GM21529 (cell line): ENCODE measurements around the gene CNTLN.
"Not testable (repeated sequence)": the region's sequence is repeated elsewhere in the genome, so short reads cannot be mapped to it uniquely, and the experiment has no call there.

Source experiments
- ATAC-seq: cut with Tn5 transposase; IDR thresholded peaks from one replicate; pipeline ENCODE4 v1.9.1; 2021; ENCODE audit not compliant: unreplicated experiment

The CNTLN gene

DNA sequence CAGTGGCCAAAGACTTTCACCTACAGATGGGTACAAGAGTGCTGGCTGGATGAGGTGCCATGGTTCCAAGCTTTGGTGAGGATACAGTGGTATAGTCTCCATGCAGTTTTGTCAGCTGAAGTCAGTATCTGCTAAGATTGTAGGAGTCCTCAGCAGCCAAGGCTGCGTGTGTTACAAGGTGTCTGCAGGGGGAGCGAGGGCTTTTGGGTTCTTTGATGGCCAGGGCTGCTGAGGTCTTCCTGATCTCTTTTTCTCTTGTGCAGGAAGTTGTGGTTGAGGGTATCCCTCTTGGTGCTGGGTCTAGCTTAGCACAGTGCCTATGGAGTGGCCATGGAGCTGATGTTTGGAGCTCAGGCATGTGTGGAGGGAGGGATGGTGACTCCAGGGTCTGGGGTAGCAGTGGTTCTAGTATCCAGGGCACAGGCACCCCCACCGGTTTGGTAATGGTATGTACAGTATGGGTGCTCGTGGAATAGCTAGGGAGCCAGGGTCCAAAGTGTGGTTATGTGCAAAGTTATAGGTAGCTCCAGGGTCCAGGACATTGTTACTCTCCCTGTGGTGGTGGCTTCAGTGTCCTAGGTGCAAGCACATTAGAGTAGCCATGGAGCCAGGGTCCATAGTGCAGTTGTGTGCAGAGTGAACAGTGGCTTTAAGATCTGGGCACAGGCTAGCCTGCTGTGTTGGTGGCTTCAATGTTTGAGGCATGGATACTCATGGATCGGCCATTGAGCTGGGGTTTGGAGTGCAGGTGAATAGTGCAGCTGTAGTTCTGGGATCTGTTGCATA lies 36.7 kb downstream of the CNTLN start:
- no peak for ATAC-seq

DNA sequence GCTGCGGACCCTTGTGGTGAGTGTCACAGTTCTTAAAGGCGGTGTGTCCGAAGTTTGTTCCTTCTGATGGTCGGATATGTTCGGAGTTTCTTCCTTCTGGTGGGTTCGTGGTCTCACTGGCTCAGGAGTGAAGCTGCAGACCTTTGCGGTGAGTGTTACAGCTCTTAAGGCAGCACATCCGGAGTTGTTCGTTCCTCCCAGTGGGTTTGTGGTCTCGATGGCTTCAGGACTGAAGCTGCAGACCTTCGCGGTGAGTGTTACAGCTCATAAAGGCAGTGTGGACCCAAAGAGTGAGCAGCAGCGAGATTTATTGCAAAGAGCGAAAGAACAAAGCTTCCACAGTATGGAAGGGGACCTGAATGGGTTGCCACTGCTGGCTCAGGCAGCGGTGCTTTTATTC lies 42.7 kb downstream of the CNTLN start:
- ATAC-seq = not testable (repeated sequence)

DNA sequence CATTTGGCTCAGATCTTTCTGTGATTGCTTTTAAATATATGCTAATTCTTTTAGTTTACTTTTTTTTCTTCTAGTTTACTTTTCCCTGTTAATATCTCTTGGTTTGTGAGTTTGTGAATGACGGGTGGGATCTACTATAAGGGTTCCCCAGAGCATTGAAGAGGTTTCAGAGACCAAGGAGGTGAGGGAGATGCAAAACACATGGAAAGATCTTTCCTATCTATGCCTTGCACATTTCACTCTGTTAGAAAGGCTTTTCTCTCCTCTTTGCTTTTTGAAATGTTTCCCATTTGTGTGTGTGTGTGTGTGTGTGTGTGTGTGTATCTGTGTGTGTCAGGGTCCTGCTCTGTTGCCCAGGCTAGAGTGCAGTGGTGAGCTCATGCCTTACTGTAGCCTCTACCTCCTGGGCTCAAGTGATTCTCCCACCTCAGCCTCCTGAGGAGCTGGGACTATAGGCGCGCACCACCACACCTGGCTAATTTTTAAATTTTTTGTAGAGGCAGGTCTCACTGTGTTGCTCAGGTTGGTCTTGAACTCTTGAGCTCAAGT lies 50.7 kb downstream of the CNTLN start:
- ATAC-seq = no peak

DNA sequence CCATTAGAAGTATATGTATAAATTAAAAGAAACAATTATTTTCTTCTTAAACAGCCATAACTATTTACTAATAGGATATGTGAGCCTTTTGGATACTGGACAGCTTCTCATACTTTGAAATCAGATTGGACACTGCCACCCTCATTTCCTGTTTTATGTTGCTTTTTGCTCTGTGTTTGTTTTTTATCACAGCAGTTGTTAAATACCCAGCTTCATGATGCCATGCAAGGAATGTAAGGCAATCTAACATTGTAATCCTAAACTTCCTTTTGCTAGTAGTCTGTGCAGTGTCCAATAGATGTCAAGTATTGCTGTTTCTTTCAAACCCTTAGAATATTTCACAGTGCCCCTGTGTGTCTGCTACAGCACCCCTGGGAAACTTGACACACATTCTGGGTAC lies 56.2 kb downstream of the CNTLN start:
- ATAC-seq = no peak

DNA sequence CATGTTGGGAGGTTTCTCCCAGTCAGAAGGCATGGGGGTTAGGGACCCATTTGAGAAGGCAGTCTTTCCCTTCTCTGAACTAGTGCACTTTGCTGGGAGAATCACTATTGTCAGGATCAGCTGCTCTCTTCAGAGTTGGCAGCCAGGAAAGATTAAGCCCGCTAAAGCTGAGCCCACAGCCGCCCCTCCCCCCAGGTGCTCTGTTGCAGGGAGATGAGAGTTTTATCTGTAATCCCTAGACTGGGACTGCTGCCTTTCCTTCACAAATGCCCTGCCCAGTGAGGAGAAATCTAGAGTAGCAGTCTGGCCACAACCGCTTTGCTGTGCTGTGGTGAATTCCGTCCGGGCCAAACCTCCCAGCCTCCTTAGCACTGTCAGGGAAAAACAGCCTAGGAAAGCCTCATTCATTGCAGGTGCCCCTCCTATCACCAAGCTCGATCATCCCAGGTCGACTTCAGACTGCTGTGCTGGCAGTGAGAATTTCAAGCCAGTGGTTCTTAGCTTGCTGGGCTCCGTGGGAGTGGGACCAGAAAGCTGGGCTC lies 69.8 kb downstream of the CNTLN start:
- ATAC-seq = no peak

DNA sequence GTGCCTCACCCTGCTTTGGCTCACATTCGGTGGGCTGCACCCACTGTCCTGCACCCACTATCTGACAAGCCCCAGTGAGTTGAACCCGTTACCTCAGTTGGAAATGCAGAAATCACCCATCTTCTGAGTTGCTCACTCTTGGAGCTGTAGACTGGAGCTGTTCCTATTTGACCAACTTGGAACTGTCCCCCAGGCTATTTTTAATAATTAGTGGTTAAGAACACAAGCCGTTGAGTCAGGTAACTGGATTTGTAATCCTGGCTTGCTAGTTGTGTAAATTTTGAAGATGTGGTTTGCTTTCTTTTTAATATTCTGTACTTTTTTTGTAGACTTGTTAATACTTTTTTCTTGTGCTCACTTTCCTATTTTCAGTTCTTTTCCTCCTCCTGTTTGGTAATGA lies 81.2 kb downstream of the CNTLN start:
- no peak for ATAC-seq

DNA sequence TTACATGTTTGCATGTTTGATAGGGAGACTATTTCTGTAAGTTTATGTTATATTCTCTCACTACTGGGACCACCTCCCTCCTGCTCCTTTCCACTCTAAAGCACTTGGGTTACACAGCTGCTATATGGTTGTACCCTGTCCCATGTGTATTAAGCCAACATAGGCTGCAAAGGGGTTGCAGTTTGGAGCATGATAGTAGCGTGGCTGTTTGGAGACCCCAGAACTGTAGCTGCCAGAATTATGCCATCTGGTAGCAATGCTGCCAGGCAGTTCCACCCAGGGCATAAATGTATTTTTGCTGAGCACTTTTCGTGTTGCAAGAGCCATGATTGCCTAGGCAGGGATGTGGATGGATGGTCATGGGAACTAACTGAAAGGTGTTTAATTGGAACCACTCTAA lies 81.8 kb downstream of the CNTLN start:
- ATAC-seq = no peak

DNA sequence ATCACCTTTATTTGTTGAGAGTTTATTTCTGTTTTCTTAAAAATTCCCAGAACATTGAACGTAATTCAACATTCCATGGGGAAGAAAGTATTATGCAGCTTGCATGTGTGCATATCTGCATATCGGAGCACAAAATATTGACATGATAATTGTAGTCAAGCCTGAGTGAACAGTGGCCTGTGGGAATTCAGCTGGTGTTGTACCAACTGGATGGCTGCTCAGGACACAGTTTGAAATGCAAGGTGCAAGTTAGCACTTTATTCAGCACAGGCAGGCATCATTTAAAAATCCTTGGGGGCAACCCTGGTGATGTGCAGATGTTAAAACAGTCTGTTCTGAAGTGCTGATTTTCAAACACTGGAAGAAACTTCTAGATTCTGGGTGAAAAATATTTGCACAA lies 82.4 kb downstream of the CNTLN start:
- no peak for ATAC-seq

DNA sequence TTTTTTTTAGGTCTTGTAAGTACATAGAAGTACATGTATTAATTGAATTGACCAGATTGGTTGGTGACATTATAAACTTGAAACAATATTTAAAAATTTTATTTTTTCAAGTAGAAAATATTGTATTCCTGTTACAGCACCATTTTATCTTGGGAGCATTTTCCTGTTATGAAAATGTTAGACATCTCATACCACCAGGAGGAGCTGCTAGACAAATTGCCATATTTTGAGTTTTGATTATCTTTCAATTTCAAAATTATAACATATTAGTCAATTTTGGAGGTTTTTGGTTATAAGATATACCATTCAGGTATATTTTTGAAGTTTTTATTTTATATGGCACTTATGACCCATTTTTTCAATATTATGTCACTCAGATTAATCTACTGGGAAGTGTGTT lies 84.4 kb downstream of the CNTLN start:
- no peak for ATAC-seq

DNA sequence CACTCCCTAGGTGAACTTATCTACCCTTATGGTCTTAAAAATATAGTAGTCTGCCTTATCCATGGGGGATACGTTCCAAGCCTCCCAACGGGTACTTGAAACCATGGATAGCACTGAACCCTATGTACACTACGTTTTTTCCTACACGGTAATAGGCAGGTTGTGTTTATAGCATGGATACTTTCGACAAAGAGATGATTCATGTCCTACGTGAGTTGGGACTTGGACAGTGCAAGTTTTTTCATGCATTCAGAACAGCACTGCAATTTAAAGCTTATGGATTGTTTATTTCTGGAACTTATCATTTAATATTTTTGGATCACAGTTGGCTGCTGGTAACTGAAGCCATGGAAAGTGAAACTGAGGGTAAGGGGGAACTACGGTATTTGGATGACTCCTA lies 88.1 kb downstream of the CNTLN start:
- no peak for ATAC-seq

DNA sequence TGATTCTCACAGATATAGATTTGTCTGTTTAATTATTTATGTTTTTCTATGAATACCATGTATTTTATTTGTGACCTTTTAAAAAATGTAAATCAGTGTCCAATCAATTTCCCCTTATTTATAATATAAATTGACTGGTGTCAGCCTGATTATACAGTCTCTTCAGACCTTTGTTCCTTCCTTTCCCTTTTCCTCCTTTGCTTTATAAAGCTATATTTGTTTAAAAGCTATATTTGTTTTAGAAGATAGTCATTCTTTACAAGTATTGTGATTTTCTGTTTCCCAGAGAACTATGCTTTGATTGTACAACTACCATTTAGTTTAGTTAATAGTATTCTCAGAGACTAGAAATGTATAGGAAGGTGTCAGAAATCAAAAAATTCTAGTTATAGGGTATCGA lies 90.6 kb downstream of the CNTLN start:
- ATAC-seq = no peak

DNA sequence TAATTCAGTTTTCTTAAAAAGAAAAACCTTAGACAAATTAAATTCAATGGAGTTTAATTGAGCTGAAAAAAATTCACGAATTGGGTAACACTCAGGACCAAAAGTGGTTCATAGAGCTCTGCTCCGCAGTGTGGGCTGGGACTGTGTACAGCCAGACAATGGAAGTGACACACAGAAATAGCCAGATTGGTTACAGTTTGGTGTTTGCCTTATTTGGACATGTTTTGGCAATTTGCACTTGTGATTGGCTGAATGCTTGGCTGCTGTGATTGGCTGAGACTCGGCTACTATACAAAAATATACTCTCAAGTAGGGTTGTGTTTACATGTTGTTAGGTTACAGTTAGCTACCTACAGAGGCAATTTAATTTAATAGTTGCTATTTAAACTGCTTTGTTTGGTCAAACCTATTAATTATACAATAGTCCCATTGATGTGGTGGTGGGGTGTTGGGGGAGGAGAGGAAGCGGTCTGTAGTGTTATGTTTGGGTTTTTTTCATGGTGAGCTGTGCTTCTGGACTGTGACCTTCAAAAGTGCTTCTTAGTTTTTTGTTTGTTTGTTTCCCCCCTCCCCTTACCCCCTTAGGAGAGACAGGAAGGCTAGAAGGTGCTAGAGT lies 95.2 kb downstream of the CNTLN start:
- ATAC-seq = no peak

DNA sequence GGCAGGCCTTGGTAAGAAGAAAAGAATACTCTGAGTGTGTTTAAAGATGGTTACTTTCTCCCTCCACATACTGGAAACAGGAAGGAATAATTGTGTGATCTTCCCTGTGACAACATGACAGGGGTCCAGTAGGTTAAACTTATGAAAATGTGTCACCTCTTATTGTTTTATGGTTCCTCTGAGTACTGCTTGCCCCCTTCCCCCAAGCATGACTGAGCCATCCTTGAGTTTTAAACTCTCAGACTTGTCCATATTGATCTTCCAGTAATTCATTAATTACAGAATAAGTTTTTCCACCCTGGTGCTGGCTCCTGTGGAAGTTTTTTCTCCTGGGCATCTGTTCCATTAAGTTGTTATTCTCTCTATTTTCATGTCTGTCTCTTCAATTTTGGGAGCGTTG lies 95.8 kb downstream of the CNTLN start:
- no peak for ATAC-seq

DNA sequence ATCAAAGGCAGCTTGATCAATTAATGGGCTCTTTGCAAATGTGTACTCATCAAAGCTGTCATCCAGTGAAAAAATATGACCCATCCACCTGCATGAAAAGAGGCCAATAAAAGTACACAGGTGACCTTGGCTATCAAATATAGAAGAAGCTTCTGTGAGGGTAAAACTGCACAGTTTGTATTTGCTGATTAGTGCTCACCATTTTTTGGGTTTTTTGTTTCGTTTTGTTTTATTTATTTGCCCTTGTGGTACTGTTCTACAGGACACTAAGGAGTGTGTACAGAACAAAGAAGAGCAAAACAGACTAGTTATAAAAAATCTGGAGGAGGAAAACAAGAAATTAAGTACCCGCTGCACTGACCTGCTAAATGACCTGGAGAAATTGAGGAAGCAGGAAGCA lies 101.3 kb downstream of the CNTLN start:
- ATAC-seq = no peak

DNA sequence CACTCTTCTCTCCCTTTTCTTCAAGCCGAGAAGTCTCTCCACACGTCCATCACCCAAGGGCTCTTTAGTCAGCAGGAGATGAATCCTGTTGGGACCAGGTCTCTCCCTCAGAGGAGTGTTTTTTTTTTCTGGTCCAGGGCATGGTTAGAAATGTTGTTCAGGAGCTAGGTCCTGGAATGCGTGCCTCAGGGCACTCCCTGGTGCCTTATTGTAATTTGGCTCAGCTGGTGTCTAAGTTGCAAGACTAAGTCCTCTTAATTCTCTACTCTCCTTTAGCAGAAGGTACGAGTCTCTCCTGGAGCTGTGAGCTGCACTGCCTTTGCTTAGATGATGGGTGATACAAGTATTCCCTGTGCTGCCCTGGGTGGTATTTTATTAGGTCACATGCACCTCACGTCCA lies 111.9 kb downstream of the CNTLN start:
- no peak for ATAC-seq

DNA sequence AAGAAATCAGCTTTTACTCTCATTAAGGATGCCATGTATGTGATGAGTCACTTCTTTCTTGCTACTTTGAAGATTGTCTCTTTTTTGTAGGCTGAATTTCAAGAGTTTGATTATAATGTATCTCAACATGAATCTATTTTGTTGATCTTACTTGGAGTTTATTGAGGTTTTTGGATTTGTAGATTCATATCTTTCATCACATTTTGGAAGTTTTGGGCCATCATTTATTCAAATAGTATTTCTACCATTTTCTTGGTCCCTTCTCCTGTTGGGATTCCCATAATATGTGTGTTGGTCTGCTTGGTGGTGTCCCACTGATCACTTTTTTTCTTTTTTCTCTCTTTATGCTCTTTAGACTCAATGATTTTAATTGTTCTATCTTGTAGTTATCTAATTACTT lies 116.3 kb downstream of the CNTLN start:
- ATAC-seq = no peak

DNA sequence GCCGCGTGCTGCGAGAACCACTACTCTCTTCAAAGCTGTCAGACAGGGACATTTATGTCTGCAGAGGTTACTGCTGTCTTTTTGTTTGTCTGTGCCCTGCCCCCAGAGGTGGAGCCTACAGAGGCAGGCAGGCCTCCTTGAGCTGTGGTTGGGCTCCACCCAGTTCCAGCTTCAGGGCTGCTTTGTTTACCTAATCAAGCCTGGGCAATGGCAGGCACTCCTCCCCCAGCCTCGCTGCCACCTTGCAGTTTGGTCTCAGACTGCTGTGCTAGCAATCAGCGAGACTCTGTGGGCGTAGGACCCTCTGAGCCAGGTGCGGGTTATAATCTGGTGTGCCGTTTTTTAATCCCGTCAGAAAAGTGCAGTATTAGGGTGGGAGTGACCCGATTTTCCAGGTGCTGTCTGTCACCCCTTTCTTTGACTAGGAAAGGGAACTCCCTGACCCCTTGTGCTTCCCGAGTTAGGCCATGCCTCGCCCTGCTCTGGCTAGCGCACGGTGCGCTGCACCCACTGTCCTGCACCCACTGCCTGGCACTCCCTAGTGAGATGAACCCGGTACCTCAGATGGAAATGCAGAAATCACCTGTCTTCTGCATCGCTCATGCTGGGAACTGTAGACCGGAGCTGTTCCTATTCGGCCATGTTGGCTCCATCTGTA lies 133.8 kb downstream of the CNTLN start:
- not testable (repeated sequence) for ATAC-seq

DNA sequence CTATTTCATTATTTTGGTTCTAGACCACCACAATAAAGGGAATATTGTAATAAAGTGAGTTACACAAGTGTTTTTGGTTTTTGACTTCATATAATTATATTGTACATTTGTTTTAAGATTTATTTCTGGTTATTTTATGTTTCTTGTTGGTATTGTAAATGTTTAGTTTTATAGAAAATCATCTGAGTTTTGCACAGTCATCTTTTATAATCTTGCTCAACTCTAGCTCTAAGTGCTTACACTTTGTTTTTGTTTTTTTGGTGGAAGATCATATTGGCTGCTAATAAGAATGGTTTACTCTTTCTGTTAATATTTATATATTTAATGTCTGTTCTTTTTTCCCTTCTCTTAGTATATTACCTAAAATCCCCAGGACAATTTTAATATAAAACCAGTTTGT lies 135.0 kb downstream of the CNTLN start:
- ATAC-seq = no peak

DNA sequence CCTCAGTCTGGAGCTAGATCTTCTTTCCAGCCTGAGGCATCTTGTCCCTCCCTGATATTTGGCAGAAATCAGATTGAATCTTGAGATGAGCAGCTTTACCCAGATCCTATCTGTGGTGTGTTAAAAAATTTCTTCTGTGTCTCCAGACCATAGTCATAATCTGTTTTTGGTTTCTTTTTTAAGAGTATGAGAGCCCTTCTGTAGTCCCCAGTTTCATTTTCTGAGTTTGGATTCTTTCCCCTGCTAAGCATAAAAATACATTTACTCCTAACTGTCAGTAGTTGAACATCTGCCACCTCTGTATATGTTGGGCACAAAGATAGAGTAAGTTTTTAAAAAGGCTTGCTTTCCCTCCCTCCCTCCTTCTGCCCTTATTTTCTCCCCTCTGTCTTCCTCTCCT lies 137.7 kb downstream of the CNTLN start:
- ATAC-seq = no peak

DNA sequence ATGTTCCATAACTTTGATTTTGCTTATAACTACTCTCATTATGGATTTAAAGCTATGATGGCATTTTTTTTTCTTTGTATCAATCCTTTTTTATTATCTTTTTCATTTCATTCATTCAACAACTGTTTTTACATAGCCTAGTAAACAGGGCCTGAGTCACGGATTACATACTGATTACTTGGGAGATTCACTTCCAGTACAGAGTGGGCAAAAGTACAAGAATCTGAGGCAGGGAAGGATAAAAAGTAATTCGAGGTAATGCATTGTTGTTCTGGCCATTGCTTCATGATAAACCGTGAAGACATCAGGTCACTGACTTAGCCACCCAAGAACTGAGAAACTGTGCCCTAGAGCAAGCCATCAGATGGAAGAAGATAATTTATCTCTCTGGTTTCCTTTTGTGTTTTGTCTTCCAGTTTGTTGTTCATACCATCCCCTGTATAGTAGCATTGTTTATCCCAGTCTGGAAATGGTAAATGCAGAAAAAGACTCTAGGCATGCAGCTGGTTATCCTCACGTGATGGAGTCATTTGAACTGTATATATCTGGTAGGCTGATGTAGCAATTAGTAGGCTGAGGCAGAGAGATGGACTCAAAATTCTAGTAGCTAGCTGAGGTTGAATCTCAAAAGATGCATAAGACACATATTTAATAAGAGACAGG lies 145.6 kb downstream of the CNTLN start:
- no peak for ATAC-seq

DNA sequence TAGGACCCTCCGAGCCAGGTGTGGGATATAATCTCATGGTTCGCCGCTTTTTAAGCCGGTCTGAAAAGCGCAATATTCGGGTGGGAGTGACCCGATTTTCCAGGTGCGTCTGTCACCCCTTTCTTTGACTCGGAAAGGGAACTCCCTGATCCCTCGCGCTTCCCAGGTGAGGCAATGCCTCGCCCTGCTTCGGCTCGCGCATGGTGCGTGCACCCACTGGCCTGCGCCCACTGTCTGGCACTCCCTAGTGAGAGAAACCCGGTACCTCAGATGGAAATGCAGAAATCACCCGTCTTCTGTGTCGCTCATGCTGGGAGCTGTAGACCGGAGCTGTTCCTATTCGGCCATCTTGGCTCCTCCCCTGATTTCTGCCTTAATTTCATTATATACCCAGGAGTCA lies 155.8 kb downstream of the CNTLN start:
- ATAC-seq = not testable (repeated sequence)
